ENCODE data around the gene MIB2. TPM values are rescaled to one million over a fixed set of nuclear protein-coding genes. Genes with fewer than 3 reads are reported as not detected.
A peak's percentile ranks its signal among the peaks of the same experiment; 100 is the strongest.

MIB2 gene
- total RNA-seq, 1 experiment from 2014 or later = 32.4 TPM

- Histone ChIP-seq H3K36me3 (ENCODE audit: control insufficient read depth, insufficient read depth, low read length) (no peaks in the 10 kb centered on the region), H3K4me1 (no peaks in the 10 kb centered on the region; the same call in 1 of the 2 replicates), H3K4me3 (ENCODE audit: low read depth, low read length) (no peak overlapping the region), H3K27me3 (replicated peaks; ENCODE audit: control insufficient read depth, insufficient read depth, low read length) (no peaks in the 10 kb centered on the region), H3K9me3 (no peaks in the 10 kb centered on the region)
- BruUV-seq (replicated peaks) = no TSS peak
- Mint-ChIP-seq H3K36me3 (ENCODE audit: insufficient read depth, unreplicated experiment) (no peaks in the 10 kb centered on the region), H3K4me1 (ENCODE audit: low read depth, unreplicated experiment) (no peaks in the 10 kb centered on the region), H3K4me3 (ENCODE audit: unreplicated experiment) (no peak overlapping the region), H3K27me3 (ENCODE audit: insufficient read depth, unreplicated experiment) (no peaks in the 10 kb centered on the region), H3K9me3 (ENCODE audit: unreplicated experiment) (no peaks in the 10 kb centered on the region), H3K27ac (ENCODE audit: unreplicated experiment) (no peak overlapping the region)
- DNase-seq = peak in 1 of 2 experiments; percentile 28
- ChIA-PET CTCF (interaction anchor here (0.6 to 1.4 kb wide), 3 partner anchors 20 to 311 kb away, joined by 3 to 5 read pairs (median 3); no protein-coding TSS in a partner anchor), POLR2A (no interaction called here)
- intact Hi-C loops (cut with micrococcal nuclease; ENCODE audit: unreplicated experiment) = no loop called here
- TF ChIP-seq, protein P1, sequence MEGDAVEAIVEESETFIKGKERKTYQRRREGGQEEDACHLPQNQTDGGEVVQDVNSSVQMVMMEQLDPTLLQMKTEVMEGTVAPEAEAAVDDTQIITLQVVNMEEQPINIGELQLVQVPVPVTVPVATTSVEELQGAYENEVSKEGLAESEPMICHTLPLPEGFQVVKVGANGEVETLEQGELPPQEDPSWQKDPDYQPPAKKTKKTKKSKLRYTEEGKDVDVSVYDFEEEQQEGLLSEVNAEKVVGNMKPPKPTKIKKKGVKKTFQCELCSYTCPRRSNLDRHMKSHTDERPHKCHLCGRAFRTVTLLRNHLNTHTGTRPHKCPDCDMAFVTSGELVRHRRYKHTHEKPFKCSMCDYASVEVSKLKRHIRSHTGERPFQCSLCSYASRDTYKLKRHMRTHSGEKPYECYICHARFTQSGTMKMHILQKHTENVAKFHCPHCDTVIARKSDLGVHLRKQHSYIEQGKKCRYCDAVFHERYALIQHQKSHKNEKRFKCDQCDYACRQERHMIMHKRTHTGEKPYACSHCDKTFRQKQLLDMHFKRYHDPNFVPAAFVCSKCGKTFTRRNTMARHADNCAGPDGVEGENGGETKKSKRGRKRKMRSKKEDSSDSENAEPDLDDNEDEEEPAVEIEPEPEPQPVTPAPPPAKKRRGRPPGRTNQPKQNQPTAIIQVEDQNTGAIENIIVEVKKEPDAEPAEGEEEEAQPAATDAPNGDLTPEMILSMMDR (IDR thresholded peaks at IDR 0.05; ENCODE audit: insufficient read depth in 1 of 2, low read depth in 1 of 2, low read length in 1 of 2, severe bottlenecking in 1 of 2, unreplicated experiment in 1 of 2) = peak in 1 of 2 experiments; percentile 25
Observed at GRCh38 chr1:1597275-1597930, 17.9 kb upstream of the MIB2 start.

DNA sequence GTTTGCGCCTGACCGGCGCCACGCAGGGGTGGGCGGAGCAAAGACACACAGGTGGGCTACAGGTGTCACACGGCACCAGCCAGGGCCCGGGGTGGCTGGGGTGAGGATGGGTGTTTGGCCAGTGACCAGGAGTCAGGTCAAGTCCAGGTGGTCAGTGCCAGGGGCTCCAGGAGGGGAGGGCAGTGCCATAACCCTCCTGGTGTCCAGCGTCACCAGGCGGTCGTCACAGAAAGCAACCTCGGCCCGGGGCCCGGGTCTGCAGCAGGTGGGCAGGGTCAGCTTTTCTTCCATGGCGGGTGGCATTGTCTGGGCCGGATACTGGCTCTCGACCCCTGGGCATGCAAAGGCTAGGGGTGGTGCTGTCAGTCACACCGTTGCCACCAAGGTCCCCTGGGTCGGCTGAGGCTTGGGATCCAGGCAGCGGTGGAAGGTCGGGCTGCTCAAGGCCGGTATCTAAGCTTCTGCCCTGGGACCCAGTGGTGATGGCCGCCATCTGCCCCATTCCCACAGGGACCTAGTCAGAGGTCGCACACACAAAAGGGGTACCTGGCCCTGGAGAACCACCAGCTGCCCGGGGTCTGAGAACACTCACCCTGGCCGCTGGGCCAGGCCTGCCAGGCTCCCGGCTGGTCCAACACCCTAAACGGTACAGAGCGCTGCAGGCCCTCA lies 17.1 kb upstream of the MIB2 start:
- BruUV-seq (replicated peaks) = TSS peak; percentile 44
- H3K27ac Mint-ChIP-seq (ENCODE audit: unreplicated experiment) = no peak overlapping the region
- no peak for DNase-seq
- H3K9me3 ChIP-seq = no peaks in the 10 kb centered on the region
- H3K27me3 ChIP-seq (replicated peaks; ENCODE audit: control insufficient read depth, insufficient read depth, low read length) = no peaks in the 10 kb centered on the region
- H3K4me3 ChIP-seq (ENCODE audit: low read depth, low read length) = no peak overlapping the region
- no peaks in the 10 kb centered on the region for H3K9me3 Mint-ChIP-seq (ENCODE audit: unreplicated experiment)
- POLR2A ChIA-PET = no interaction called here
- no peaks in the 10 kb centered on the region for H3K36me3 ChIP-seq (ENCODE audit: control insufficient read depth, insufficient read depth, low read length)
- no peak overlapping the region for H3K4me3 Mint-ChIP-seq (ENCODE audit: unreplicated experiment)
- H3K4me1 ChIP-seq = no peaks in the 10 kb centered on the region; the same call in 1 of the 2 replicates
- CTCF ChIA-PET = interaction anchor here (1.4 kb wide), 1 partner anchor 20 kb away, joined by 3 read pairs; no protein-coding TSS in a partner anchor
- intact Hi-C loops (cut with micrococcal nuclease; ENCODE audit: unreplicated experiment) = no loop called here
- H3K36me3 Mint-ChIP-seq (ENCODE audit: insufficient read depth, unreplicated experiment) = no peaks in the 10 kb centered on the region
- H3K27me3 Mint-ChIP-seq (ENCODE audit: insufficient read depth, unreplicated experiment) = no peaks in the 10 kb centered on the region
- no peaks in the 10 kb centered on the region for H3K4me1 Mint-ChIP-seq (ENCODE audit: low read depth, unreplicated experiment)
- TF ChIP-seq, protein P1 (IDR thresholded peaks at IDR 0.05; ENCODE audit: insufficient read depth in 1 of 2, low read depth in 1 of 2, low read length in 1 of 2, severe bottlenecking in 1 of 2, unreplicated experiment in 1 of 2) = no peak

GRCh38 chr1:1598720-1599029 lies 16.6 kb upstream of the MIB2 start:
- H3K27me3 ChIP-seq (replicated peaks; ENCODE audit: control insufficient read depth, insufficient read depth, low read length) = no peaks in the 10 kb centered on the region
- H3K27ac Mint-ChIP-seq (ENCODE audit: unreplicated experiment) = no peak overlapping the region
- no TSS peak for BruUV-seq (replicated peaks)
- peak overlapping the region; percentile 76 for H3K4me3 Mint-ChIP-seq (ENCODE audit: unreplicated experiment)
- no peak for DNase-seq
- no peak overlapping the region for H3K4me3 ChIP-seq (ENCODE audit: low read depth, low read length)
- H3K36me3 ChIP-seq (ENCODE audit: control insufficient read depth, insufficient read depth, low read length) = no peaks in the 10 kb centered on the region
- ChIA-PET POLR2A (no interaction called here), CTCF (no interaction called here)
- intact Hi-C loops (cut with micrococcal nuclease; ENCODE audit: unreplicated experiment) = no loop called here
- no peaks in the 10 kb centered on the region for H3K9me3 Mint-ChIP-seq (ENCODE audit: unreplicated experiment)
- H3K9me3 ChIP-seq = no peaks in the 10 kb centered on the region
- H3K4me1 Mint-ChIP-seq (ENCODE audit: low read depth, unreplicated experiment) = no peaks in the 10 kb centered on the region
- no peaks in the 10 kb centered on the region; the same call in 1 of the 2 replicates for H3K4me1 ChIP-seq
- H3K36me3 Mint-ChIP-seq (ENCODE audit: insufficient read depth, unreplicated experiment) = no peaks in the 10 kb centered on the region
- TF ChIP-seq, protein P1 (IDR thresholded peaks at IDR 0.05; ENCODE audit: insufficient read depth in 1 of 2, low read depth in 1 of 2, low read length in 1 of 2, severe bottlenecking in 1 of 2, unreplicated experiment in 1 of 2) = no peak
- no peaks in the 10 kb centered on the region for H3K27me3 Mint-ChIP-seq (ENCODE audit: insufficient read depth, unreplicated experiment)

All from Caco-2 (cell line).